K562 (cell line): ENCODE data around the gene FRK. TPM values are rescaled to one million over a fixed set of nuclear protein-coding genes. Genes with fewer than 3 reads are reported as not detected.

Experiments
- ATAC-seq: fragments of 200-7000 bp; cut with Tn5 transposase; 3 replicates; pipeline ENCODE4 v1.9.1; 2020; ENCODE audit warnings: moderate library complexity
- BruUV-seq: library from RNA; stranded (reverse); fragments of 400-500 nt; replicated peaks from 2 replicates; lab custom pipeline; 2021; lab: Mats Ljungman, UMichigan
- CTCF ChIA-PET: fragments of 300-600 bp; formaldehyde crosslinking; extraction: SDS; loops from one replicate; lab custom pipeline; 2021; ENCODE audit warnings: low intra/inter-chr PET ratio; lab: Yijun Ruan, JAX
- POLR2A ChIA-PET: fragments of 300-600, 350-650 bp; sonication (Branson Sonifier 250); formaldehyde crosslinking; extraction: SDS; loops from one replicate; lab custom pipeline; 2021; ENCODE audit warnings: antibody characterized with exemption, inconsistent platforms; lab: Yijun Ruan, JAX
- DNase-seq, 4 experiments: peaks; one replicate each; pipeline versions ENCODE4 v3.0.0 to v3.0.0-alpha.2; 2011 to 2018; ENCODE audit warnings: low spot score in 3 of 4, mixed read lengths in 3 of 4; ENCODE audit errors: extremely low read depth in 1 of 4
- FAIRE-seq: peaks from 2 replicates; lab custom pipeline; 2011; peaks lifted over from hg19 to GRCh38; lab: Jason Lieb, UNC
- H2AFZ ChIP-seq: 2 replicates; pipeline ENCODE4 v1.6.0; 2011; ENCODE audit warnings: low read depth, low read length, control low read depth, inconsistent platforms
- H3K27ac ChIP-seq: fragments of 200-600 bp; 3 replicates; pipeline ENCODE4 v1.8.0; 2011; ENCODE audit warnings: low read depth, mild to moderate bottlenecking, control low read depth, inconsistent platforms, low read length, moderate library complexity, mixed read lengths; ENCODE audit errors: extremely low read depth
- H3K27me3 ChIP-seq, 2 experiments: fragments of 300-600 bp in 1 of 2; 2 replicates in 1 of 2; 3 replicates in 1 of 2; pipeline versions ENCODE4 v1.6.0 to v1.8.0; 2011; ENCODE audit warnings: inconsistent platforms in 2 of 2, low read length in 2 of 2, mild to moderate bottlenecking in 1 of 2, mixed read lengths in 1 of 2, moderate library complexity in 1 of 2; ENCODE audit not compliant: control insufficient read depth in 2 of 2, insufficient read depth in 2 of 2
- H3K36me3 ChIP-seq: fragments of 300-600 bp; 3 replicates; pipeline ENCODE4 v1.8.0; 2011; ENCODE audit warnings: mild to moderate bottlenecking, low read length, inconsistent platforms; ENCODE audit not compliant: control insufficient read depth, insufficient read depth
- H3K4me1 ChIP-seq, 2 experiments: fragments of 200-600 bp in 1 of 2; replicated peaks in 1 of 2; 2 replicates in 1 of 2; 3 replicates in 1 of 2; pipeline versions ENCODE4 v1.5.1 to v1.8.0; 2011; ENCODE audit warnings: inconsistent platforms in 2 of 2, low read length in 2 of 2, mild to moderate bottlenecking in 1 of 2, mixed read lengths in 1 of 2, moderate library complexity in 1 of 2; ENCODE audit not compliant: control insufficient read depth in 2 of 2, insufficient read depth in 2 of 2
- H3K4me2 ChIP-seq: 2 replicates; pipeline ENCODE4 v1.6.1; 2011; ENCODE audit warnings: low read length, control low read depth, inconsistent platforms, mixed read lengths; ENCODE audit not compliant: insufficient read depth
- H3K4me3 ChIP-seq: fragments of 200-600 bp; sonication (generic), shearing (Covaris generic); 2 replicates; pipeline ENCODE4 v1.5.1; 2016; ENCODE audit warnings: control low read depth, inconsistent platforms
- H3K79me2 ChIP-seq: fragments of 200-600 bp; 3 replicates; pipeline ENCODE4 v1.8.0; 2011; ENCODE audit warnings: low read length, inconsistent platforms; ENCODE audit not compliant: control insufficient read depth, insufficient read depth
- H3K9ac ChIP-seq, 2 experiments: 2 replicates each; pipeline versions ENCODE4 v1.6.0 to v1.6.1; 2011; ENCODE audit warnings: low read depth in 2 of 2, low read length in 2 of 2, control low read depth in 1 of 2, inconsistent platforms in 1 of 2, mild to moderate bottlenecking in 1 of 2, mixed read lengths in 1 of 2; ENCODE audit not compliant: insufficient read depth in 1 of 2
- H3K9me1 ChIP-seq: one replicate; pipeline ENCODE4 v1.6.0; 2011; ENCODE audit warnings: inconsistent platforms, mild to moderate bottlenecking, low read length, moderate library complexity; ENCODE audit not compliant: control insufficient read depth, insufficient read depth
- H3K9me3 ChIP-seq: replicated peaks from 2 replicates; pipeline ENCODE4 v1.5.1; 2011; ENCODE audit warnings: low read depth, low read length, inconsistent platforms; ENCODE audit not compliant: control insufficient read depth, insufficient read depth
- H4K20me1 ChIP-seq: replicated peaks from 2 replicates; pipeline ENCODE4 v1.6.1; 2011; ENCODE audit warnings: low read length, inconsistent platforms, mixed read lengths; ENCODE audit not compliant: control insufficient read depth, insufficient read depth
- CEBPG ChIP-seq, 3 experiments: fragments of 200-800 bp in 1 of 3; sonication (Bioruptor generic) in 1 of 3; sonication (generic) in 1 of 3; formaldehyde crosslinking in 1 of 3; IDR thresholded peaks in 2 of 3; conservative IDR thresholded peaks in 1 of 3; 2 replicates each; pipeline versions ENCODE4 v1.6.1 to v1.8.0; 2016 to 2022; ENCODE audit warnings: missing compliant biosample characterization in 2 of 3, missing genetic modification characterization in 2 of 3, mild to moderate bottlenecking in 1 of 3, missing genetic modification reagents in 1 of 3
- NR2C2 ChIP-seq, 2 experiments: fragments of 200-800 bp in 1 of 2; sonication (Bioruptor generic) in 1 of 2; sonication (generic) in 1 of 2; formaldehyde crosslinking in 1 of 2; IDR thresholded peaks; 2 replicates each; pipeline versions ENCODE4 v1.6.1 to v1.8.0; 2016 to 2022; ENCODE audit warnings: mild to moderate bottlenecking in 1 of 2, missing compliant biosample characterization in 1 of 2, missing genetic modification characterization in 1 of 2, missing genetic modification reagents in 1 of 2
- PKNOX1 ChIP-seq: fragments of 450-650 bp; IDR thresholded peaks from 2 replicates; pipeline ENCODE4 v1.6.1; 2016
- RFX1 ChIP-seq: fragments of 450-650 bp; IDR thresholded peaks from 2 replicates; pipeline ENCODE4 v1.6.1; 2016; ENCODE audit warnings: mild to moderate bottlenecking, moderate library complexity
- WGBS: fragments of 100-300 bp; shearing (Covaris generic); methylation state at CpG from one replicate; pipeline ENCODE4 v1.1.6; 2016; ENCODE audit warnings: low coverage, mixed read lengths; ENCODE audit not compliant: insufficient coverage; ENCODE audit errors: missing lambda C conversion rate; 5-methylcytosine and 5-hydroxymethylcytosine counted together
- in situ Hi-C: fragments of 300-500 bp; cut with MboI; formaldehyde crosslinking; loops from 4 replicates; pipeline ENCODE4 v1.15.0; 2018; ENCODE audit warnings: inconsistent platforms, mixed read lengths
- intact Hi-C: fragments of 100-400 bp; cut with micrococcal nuclease; formaldehyde crosslinking; loops from 2 replicates; pipeline ENCODE4 v1.14.2; 2022
- polyA plus RNA-seq, 8 experiments: library from polyadenylated mRNA; depleted of rRNA in 4 of 8; stranded (reverse) in 5 of 8; unstranded in 3 of 8; fragments of >200 nt; fragmentation: Nextera tagmentation in 2 of 8; fragmentation: Illumina TruSeq in 1 of 8; extraction: Ambion mirVana in 2 of 8; extraction: Trizol in 1 of 8; gene quantifications; 2 replicates each; pipeline versions ENCODE4 v1.2.1 to v1.2.3, GENCODE V29; 2011 to 2014; ENCODE audit warnings: inconsistent platforms in 1 of 8, missing spikeins in 1 of 8
- total RNA-seq, 7 experiments: library from RNA; depleted of rRNA in 6 of 7; stranded (reverse); fragments of >200 nt in 6 of 7; fragmentation: Illumina TruSeq in 2 of 7; extraction: Trizol in 2 of 7; gene quantifications; 2 replicates each; pipeline versions ENCODE4 v1.2.1 to v1.2.3, GENCODE V29; 2011 to 2021; ENCODE audit warnings: low replicate concordance in 1 of 7
- TF ChIP-seq, protein P1 (sequence below): fragments of 450-650 bp; formaldehyde crosslinking; IDR thresholded peaks from 2 replicates; pipeline ENCODE4 v1.4.0; 2022; ENCODE audit warnings: missing genetic modification characterization

The FRK gene
- total and polyA plus RNA-seq, 9 of the 15 experiments (the other 6 are each of a cell fraction or from before 2014, with no cell fraction given), result 0.01 to 0.29 (median 0.09) TPM

DNA sequence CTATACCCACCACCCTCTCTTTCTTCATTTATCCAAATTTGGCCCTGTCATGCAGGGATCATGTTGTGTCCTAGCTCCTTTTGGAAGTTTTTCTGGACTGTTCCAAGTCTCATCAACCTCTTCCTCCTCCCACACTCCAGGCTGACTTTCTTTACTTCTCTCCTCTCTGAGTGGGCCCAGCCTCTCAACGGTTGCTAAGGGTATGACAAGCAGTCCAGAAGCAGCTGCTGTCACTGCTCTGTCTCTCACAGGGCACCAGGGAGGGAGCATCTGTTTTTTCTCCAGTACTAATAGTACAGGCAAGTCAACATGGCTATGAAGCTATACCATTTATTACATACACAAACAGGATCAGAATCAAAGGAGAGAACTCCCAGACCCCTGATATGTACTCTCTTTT lies 48.1 kb upstream of the FRK start:
- Histone ChIP-seq H3K4me1 (no peaks in the 10 kb centered on the region), H3K9ac (no peak overlapping the region; a peak in 1 of 4 replicates), H3K27me3 (no peaks in the 10 kb centered on the region), H3K4me3 (no peak overlapping the region), H3K27ac (no peak overlapping the region), H4K20me1 (no peaks in the 10 kb centered on the region), H3K36me3 (peaks cover 19% of the 10 kb centered on the region; the same call in 2 of the 3 replicates), H3K79me2 (no peaks in the 10 kb centered on the region), H3K9me3 (no peaks in the 10 kb centered on the region), H3K9me1 (no peaks in the 10 kb centered on the region), H3K4me2 (no peak overlapping the region)
- ChIA-PET CTCF (no interaction called here), POLR2A (interaction anchor here (1.2 kb wide), 1 partner anchor 8 kb away, joined by 7 read pairs; the partner anchor contains the start of gene NT5DC1)
- FAIRE-seq (no peak), DNase-seq (peak in 1 of 4 experiments; percentile 6)
- intact Hi-C loops, result no loop called here
- TF ChIP-seq, protein P1, sequence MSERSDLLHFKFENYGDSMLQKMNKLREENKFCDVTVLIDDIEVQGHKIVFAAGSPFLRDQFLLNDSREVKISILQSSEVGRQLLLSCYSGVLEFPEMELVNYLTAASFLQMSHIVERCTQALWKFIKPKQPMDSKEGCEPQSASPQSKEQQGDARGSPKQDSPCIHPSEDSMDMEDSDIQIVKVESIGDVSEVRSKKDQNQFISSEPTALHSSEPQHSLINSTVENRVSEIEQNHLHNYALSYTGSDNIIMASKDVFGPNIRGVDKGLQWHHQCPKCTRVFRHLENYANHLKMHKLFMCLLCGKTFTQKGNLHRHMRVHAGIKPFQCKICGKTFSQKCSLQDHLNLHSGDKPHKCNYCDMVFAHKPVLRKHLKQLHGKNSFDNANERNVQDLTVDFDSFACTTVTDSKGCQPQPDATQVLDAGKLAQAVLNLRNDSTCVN (CRISPR knock-in tag), result no peak
- TF ChIP-seq RFX1 (peak; percentile 33; the same call in 1 of the 2 replicates), CEBPG (CRISPR knock-in tag; IDR thresholded peaks at IDR 0.05) (no peak), CEBPG (tag; conservative IDR thresholded peaks at IDR 0.05 in 1 of 2, IDR thresholded peaks at IDR 0.05 in 1 of 2) (peak in 1 of 2 experiments; percentile 49; a peak in 2 of 4 replicates), PKNOX1 (0 out of 2 replicates have a peak, but pooled peaks have one; percentile 7), NR2C2 (CRISPR knock-in tag; IDR thresholded peaks at IDR 0.05) (no peak), NR2C2 (tag; IDR thresholded peaks at IDR 0.05) (no peak)
- TF ChIP-seq, all 486 proteins: peak for 3
- no TSS peak for BruUV-seq
- ATAC-seq, result peak; percentile 74
- WGBS, result 0% methylated on average over 1 of the region's 1 CpG
- H2AFZ ChIP-seq, result no peak overlapping the region
- in situ Hi-C loops, result no loop called here
